Suppressor macrophage treated with lipopolysaccharide for 1 hour (primary cell): ENCODE measurements around the gene UNC93A.
"Not testable (repeated sequence)": the region's sequence is repeated elsewhere in the genome, so short reads cannot be mapped to it uniquely, and the experiment has no call there.

Source experiments
- DNase-seq, 3 donors: peaks; one replicate each; pipeline ENCODE4 v3.0.0-alpha.2; 2020 to 2022

The UNC93A gene

GRCh38 chr6:167317172-167317571 is 26.1 kb downstream of the UNC93A start:
- no peak for DNase-seq

DNA sequence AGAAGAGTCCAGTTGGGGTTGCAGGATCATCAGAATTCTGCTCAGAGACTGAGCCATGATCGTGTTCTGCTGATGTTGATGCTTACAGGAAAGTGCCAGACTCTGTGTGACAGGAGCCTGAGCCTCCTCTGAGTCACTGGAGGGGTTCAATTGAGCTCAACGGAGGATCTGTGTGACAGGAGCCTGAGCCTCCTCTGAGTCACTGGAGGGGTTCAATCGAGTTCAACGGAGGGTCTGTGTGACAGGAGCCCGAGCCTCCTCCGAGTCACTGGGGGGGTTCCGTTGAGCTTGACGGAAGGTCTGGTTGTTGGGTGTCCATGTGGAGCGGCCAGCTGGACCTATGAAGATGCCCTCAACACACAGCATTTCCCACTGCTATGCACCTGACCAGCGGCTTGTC is 27.2 kb downstream of the UNC93A start:
- not testable (repeated sequence) for DNase-seq

DNA sequence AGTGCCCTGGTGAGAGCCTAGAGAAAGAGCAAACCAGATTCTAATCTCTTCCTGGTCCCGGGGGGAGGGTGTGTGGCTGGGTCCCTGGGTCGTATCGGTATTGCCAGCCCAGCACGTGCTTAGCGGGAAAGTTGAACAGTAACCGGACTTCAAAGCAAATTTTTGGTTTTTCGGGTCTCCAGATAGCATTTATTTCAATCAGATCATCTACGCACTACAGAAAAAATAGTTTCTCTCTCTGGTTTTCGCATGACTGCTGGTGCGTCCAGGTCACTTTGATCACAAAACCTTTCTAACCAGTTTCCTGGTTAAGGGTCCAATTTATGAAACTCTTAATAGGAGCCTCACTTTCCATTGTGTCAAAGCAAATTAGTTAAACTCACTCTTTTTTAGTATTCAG is 27.7 kb downstream of the UNC93A start:
- DNase-seq = not testable (repeated sequence)

DNA sequence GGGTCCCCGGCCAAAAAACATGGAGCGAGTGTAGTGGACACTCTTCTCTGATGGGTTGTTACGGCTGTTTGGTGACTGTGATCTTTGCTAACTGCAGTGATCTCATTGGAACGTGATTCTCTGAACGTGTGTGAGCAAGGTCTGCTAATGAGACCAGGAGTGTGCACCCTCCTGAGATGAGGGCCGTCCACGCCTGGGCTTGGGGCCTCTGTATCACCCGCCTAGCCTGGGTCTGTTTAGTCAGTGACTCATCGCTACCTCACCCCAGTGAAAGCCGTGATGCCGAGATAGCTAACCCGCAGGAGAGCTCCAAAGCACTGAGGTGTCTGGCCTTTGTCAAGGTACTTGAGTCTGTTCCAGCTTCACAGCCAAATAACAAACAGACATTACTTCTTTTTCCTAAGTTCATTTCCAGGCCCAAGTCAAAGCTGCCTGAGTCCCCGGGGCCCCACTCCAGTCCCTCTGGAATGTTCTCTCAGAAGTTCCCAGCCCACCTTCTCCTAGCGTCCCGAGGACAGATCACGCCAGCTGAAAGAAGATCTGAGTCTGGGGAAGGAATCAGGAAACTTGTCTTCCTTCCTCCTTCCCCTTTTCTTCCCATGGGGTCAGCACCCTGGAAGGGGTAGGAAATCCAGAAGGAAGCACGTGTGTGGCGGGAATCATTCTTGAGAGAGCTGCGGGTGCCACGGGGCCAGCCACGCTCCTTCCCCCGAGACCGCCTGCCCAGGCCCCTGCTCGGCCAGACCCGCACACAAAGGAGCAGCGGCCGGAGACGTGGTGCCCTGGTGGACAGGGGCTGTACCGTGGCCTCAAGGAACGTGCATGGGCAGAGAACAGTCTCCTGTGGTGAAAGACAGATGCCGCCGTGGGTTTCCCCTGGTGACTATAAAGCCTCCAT is 29.0 kb downstream of the UNC93A start:
- not testable (repeated sequence) for DNase-seq

GRCh38 chr6:167320754-167321056 is 29.6 kb downstream of the UNC93A start:
- DNase-seq = not testable (repeated sequence)

GRCh38 chr6:167321185-167321584 is 30.1 kb downstream of the UNC93A start:
- not testable (repeated sequence) for DNase-seq

DNA sequence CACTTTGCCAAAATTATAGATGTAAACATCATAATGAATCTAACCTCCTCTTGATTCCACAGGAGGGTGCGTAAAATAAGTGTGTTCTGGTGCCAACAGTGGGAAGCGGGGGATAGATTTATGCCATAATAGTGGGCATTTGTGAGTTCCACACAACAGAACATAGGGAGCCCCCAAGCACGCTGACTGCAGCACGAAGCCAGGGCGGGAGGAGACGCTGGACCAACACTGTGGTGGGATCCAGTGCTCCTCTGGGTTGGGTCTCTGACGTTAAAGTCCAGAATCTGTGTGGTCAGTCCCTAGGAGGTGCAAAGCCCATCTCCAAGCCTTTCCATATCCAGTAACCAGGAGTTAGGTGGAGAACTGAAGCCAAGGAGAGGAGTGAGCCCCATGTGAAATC is 32.0 kb downstream of the UNC93A start:
- DNase-seq = no peak

DNA sequence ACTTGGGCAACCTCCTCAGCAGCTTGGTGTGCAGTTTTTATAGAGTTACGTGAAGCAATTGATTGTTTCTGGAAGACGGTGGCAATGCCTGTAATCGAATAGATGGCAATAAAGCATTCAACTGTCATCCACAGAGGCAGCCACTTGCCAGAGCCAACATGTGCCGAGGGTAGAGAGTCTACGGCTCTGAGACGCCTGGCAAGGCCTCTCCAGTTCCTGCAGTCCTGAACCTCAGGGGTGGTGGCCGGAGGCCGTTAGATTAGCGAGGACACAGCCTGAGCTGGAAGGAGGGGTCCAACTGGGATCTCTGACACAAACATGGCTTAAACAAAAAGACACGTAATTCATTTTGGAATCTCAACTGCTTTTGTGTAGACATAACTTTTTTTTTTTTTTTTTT is 33.0 kb downstream of the UNC93A start:
- DNase-seq = no peak

DNA sequence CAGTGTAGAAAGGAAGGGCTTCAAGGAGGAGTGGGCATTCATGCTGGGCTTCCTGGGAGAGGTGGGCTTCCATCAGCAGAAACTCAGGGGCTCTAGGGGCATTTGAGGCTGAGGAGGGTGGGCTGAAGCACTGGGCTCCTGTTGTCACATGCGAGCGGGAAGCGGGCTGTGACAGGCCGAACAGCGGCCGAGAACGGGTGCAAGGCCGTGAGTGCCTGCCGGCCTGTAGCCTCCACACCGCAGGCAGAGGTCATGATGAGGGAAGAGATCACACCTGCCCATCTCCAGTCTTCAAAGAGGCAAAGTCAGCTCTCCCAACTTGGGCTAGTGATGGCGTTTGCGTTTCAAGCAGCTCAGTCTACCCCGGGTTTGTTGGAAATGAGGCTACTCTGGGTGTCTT is 34.7 kb downstream of the UNC93A start:
- no peak for DNase-seq

GRCh38 chr6:167327391-167327790 is 36.3 kb downstream of the UNC93A start:
- DNase-seq = no peak

- no peak for DNase-seq
Measured at GRCh38 chr6:167328086-167328485, 37.0 kb downstream of the UNC93A start.

DNA sequence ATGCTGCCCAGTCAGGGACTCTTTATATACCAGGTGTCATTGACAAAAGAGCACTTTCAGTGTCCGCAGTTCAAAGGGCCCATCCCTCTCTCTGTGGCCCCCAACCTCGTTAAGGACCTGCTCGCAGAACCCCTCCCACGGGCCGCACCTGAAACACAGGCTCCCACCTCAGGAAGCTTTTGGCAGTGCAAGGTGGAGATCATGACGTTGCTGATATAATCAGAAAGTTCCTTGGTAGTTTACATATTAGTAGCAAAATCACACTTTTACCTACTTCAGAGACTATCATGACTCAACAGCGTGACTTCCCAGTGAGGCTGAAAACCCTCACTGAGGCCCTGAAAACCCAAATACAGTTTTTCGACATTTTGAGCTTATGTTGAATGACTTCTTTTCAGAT is 37.9 kb downstream of the UNC93A start:
- no peak for DNase-seq

DNA sequence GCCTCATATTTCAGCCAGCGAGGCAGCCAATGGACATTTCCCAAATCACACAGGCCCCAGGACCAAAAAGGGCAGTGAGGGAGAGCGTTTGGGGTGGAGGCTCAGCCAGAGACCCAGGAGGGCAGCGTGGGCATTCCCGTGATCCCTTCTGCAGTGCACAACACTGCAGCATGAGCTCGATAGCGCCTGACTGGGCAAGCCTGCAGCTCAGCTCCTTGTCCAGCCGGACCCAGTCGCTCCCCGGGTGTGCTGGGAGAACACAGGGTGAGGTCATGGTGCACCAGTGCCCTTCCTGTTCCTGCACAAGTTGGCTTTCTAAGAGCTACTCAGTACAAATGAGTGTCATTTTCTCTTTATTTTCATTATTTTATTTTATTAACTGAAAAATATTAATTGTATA is 39.6 kb downstream of the UNC93A start:
- no peak for DNase-seq

DNA sequence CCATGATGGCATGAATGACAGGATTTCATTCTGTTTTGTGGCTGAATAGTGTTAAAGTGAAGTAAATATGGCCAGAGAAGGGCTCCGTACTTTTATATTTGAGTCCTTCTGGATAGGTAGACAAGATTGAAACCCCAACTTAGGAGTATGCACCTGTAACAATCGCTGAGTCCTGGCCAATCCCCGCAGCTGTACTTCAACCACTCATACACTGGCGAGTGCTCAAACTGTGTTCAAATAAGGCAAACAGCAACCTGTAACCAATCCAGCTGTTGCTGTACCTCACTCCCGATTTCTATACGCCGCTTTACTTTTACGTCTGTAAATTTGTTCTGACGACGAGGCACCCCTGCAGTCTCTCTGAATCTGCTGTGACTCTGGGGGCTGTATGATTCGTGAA is 40.5 kb downstream of the UNC93A start:
- DNase-seq = no peak

GRCh38 chr6:167336844-167337630 is 45.9 kb downstream of the UNC93A start:
- DNase-seq = no peak

GRCh38 chr6:167337675-167338449 is 46.7 kb downstream of the UNC93A start:
- DNase-seq = no peak

DNA sequence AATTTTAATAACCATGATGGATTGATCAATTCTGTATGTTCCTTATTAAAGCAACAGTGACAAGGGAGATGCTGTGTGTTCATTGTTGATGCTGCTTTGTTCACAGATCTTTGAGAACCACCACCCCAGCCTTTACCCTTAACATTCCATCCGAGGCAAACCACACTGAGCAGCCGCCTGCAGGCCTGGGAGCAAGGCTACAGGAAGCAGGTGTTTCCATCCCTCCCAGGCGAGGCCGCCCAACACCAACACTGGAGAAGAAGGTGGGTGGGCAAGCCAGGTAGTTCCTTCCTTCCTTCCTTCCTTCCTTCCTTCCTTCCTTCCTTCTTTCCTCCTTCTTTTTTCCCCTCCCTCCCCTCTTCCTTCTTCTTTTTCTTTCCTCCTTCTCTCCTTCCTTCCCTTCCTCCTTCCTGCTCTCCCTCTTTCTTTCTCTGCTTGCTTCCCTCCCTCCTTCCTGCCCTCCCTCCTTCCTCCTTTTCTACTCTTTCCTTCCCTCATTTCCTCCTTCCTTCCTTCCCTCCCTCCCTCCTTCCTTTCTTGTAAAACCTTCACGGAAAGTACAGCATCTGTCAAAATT is 47.5 kb downstream of the UNC93A start:
- no peak for DNase-seq

DNA sequence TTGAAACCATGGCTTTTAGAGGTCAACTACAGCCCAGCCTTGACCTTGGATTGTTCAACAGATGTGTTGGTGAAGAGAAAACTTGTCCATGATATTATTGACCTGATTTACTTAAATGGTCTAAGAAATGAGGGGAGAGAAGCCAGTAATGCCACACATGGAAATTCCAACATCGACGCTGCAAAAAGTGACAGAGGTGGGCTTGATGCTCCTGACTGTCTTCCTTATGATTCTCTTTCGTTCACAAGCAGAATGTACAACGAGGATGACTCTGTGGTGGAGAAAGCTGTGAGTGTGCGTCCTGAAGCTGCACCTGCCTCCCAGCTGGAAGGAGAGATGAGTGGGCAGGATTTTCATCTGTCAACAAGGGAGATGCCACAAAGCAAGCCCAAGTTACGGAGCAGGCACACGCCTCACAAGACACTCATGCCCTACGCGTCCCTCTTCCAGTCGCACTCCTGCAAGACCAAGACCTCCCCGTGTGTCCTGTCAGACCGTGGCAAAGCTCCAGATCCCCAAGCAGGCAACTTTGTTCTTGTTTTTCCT is 50.0 kb downstream of the UNC93A start:
- no peak for DNase-seq

DNA sequence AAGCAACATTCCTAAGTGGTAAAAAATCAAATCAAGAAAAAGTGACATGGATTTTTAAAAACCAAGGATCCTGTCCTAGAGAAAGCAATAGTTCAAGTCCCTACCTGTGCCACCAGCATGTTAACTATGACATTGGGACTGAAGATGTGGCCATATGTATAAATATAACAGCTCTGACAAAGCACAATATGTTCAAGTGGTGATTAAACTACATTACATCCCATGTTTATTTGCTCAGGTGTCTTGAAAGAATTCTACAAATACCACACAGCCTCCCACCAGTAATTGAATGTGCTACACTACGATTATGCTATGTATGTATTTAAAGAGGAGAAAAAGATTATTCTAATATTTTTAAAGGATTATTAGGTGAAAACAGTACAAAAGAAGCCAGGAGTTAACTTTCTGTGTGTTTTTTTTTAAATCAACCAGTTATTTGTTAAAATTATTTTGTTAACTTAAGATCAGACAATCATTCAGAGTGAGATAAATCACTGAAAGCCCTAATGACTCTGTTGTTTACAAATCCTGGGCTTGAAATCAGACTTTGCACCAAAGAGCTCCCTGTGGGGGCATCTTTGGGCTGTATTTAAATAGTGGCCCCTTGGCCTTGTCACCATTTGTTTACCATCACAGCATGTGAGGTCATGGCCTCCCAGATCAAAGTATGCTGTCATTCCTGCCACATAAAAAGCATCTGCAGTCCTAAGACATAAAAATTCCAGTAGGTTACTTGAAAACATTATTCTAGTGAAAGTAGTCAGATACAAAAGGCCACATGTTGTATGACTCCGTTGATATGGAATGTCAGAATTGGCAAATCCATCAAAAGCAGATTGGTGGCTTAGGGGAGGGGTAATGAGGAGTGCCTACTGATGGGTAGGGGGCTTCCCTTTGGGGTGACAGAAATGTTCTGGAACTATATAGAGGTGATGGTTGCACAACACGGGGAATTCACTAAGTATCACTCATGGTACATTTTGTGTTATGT is 50.8 kb downstream of the UNC93A start:
- no peak for DNase-seq

GRCh38 chr6:167342879-167343610 is 51.9 kb downstream of the UNC93A start:
- DNase-seq = no peak

DNA sequence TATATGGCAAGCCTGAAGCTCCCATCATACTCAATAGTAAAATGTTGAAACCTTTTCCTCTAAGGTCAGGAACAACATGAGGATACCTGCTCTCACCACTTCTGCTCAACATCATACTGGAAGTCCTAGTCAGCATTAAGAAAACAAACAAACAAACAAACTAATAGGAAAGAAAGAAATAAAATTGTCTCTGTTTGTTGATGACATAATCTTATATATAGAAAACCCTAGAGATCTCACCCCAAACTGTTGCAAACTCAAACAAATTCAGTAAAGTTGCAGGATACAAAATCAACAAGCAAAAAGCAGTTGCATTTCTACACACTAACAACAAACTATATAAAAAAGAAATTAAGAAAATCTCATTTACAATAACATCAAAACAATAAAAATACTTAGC is 54.2 kb downstream of the UNC93A start:
- DNase-seq = no peak
